GM18867 (cell line): ENCODE data around the gene IL1RN.

Experiments used
- ATAC-seq: cut with Tn5 transposase; IDR thresholded peaks from one replicate; pipeline ENCODE4 v1.9.1; 2021; ENCODE audit warnings: mild to moderate bottlenecking, moderate library complexity; ENCODE audit not compliant: unreplicated experiment

IL1RN gene

GRCh38 chr2:113149553-113150257 lies 22.3 kb downstream of the IL1RN start:
- no peak for ATAC-seq

GRCh38 chr2:113150258-113150601 lies 22.8 kb downstream of the IL1RN start:
- no peak for ATAC-seq

- no peak for ATAC-seq
Measured at GRCh38 chr2:113155331-113155730, 27.9 kb downstream of the IL1RN start.

GRCh38 chr2:113156278-113157117 lies 29.1 kb downstream of the IL1RN start:
- ATAC-seq, result no peak

GRCh38 chr2:113157118-113157896 lies 29.9 kb downstream of the IL1RN start:
- ATAC-seq, result no peak

- no peak for ATAC-seq
Measured at GRCh38 chr2:113157897-113158753, 30.7 kb downstream of the IL1RN start.

GRCh38 chr2:113158884-113159553 lies 31.6 kb downstream of the IL1RN start:
- ATAC-seq, result no peak

- no peak for ATAC-seq
Measured at GRCh38 chr2:113160248-113160647, 32.9 kb downstream of the IL1RN start.

GRCh38 chr2:113160962-113161361 lies 33.6 kb downstream of the IL1RN start:
- ATAC-seq, result no peak

GRCh38 chr2:113162173-113162572 lies 34.8 kb downstream of the IL1RN start:
- ATAC-seq, result no peak

GRCh38 chr2:113162869-113163268 lies 35.5 kb downstream of the IL1RN start:
- no peak for ATAC-seq

- ATAC-seq, result no peak
Measured at GRCh38 chr2:113164215-113164929, 37.0 kb downstream of the IL1RN start.

GRCh38 chr2:113164930-113165585 lies 37.7 kb downstream of the IL1RN start:
- ATAC-seq, result no peak

- no peak for ATAC-seq
Measured at GRCh38 chr2:113166187-113166645, 38.8 kb downstream of the IL1RN start.

GRCh38 chr2:113167115-113167932 lies 39.9 kb downstream of the IL1RN start:
- no peak for ATAC-seq

- ATAC-seq, result no peak
Measured at GRCh38 chr2:113167962-113168340, 40.6 kb downstream of the IL1RN start.

- no peak for ATAC-seq
Measured at GRCh38 chr2:113169002-113169530, 41.7 kb downstream of the IL1RN start.

- ATAC-seq, result no peak
Measured at GRCh38 chr2:113169586-113169985, 42.2 kb downstream of the IL1RN start.
